Common myeloid progenitor, CD34-positive (primary cell): ENCODE results near the gene SIRPA.
A peak's percentile ranks its signal among the peaks of the same experiment; 100 is the strongest.

Experiments
- CTCF ChIA-PET: fragments of 350-600 bp; sonication (Branson Sonifier 250); formaldehyde crosslinking; loops from one replicate; lab custom pipeline; 2021; ENCODE audit warnings: antibody characterized with exemption; lab: Charles Lee
- POLR2A ChIA-PET: fragments of 350-600 bp; sonication (Branson Sonifier 250); formaldehyde crosslinking; loops from one replicate; lab custom pipeline; 2021; ENCODE audit warnings: antibody characterized with exemption; lab: Charles Lee
- DNase-seq, 3 donors: peaks; one replicate each; pipeline versions ENCODE4 v3.0.0 to v3.0.0-alpha.2; 2013
- H3K27ac ChIP-seq, 2 experiments: 1 replicate in 1 of 2; 2 replicates in 1 of 2; pipeline ENCODE4 v1.7.0; 2013; ENCODE audit warnings: inconsistent platforms in 2 of 2, low read length in 2 of 2, mild to moderate bottlenecking in 2 of 2, low read depth in 1 of 2, moderate library complexity in 1 of 2; ENCODE audit not compliant: severe bottlenecking in 2 of 2, insufficient read depth in 1 of 2, poor library complexity in 1 of 2
- H3K27me3 ChIP-seq, 5 experiments: replicated peaks in 2 of 5; 1 replicate in 3 of 5; 2 replicates in 2 of 5; pipeline versions ENCODE4 v1.6.1 to v1.7.0; 2013; ENCODE audit warnings: low read length in 4 of 5, mild to moderate bottlenecking in 2 of 5, moderate library complexity in 2 of 5, inconsistent platforms in 1 of 5; ENCODE audit not compliant: insufficient read depth in 5 of 5, control insufficient read depth in 4 of 5
- H3K36me3 ChIP-seq, 4 experiments: 1 replicate in 2 of 4; 2 replicates in 2 of 4; pipeline versions ENCODE4 v1.6.1 to v1.7.0; 2013; ENCODE audit warnings: low read length in 3 of 4, control low read depth in 1 of 4, mild to moderate bottlenecking in 1 of 4; ENCODE audit not compliant: control insufficient read depth in 4 of 4, insufficient read depth in 4 of 4
- H3K4me1 ChIP-seq, 4 experiments: 1 replicate in 3 of 4; 2 replicates in 1 of 4; pipeline versions ENCODE4 v1.6.1 to v1.7.1; 2013; ENCODE audit warnings: low read length in 3 of 4, mild to moderate bottlenecking in 3 of 4, control low read depth in 1 of 4, inconsistent platforms in 1 of 4, moderate library complexity in 1 of 4; ENCODE audit not compliant: control insufficient read depth in 4 of 4, insufficient read depth in 4 of 4; ENCODE audit errors: control extremely low read depth in 1 of 4
- H3K4me3 ChIP-seq, 7 experiments: 1 replicate in 4 of 7; 2 replicates in 3 of 7; pipeline versions ENCODE4 v1.5.1 to v1.7.0; 2013; ENCODE audit warnings: mild to moderate bottlenecking in 7 of 7, low read length in 6 of 7, moderate library complexity in 6 of 7, inconsistent platforms in 2 of 7, low read depth in 2 of 7, control low read depth in 1 of 7; ENCODE audit not compliant: insufficient read depth in 4 of 7, control insufficient read depth in 1 of 7; ENCODE audit errors: extremely low read depth in 1 of 7
- H3K9me3 ChIP-seq, 5 experiments: 1 replicate in 4 of 5; 2 replicates in 1 of 5; pipeline versions ENCODE4 v1.6.1 to v1.7.1; 2013; ENCODE audit warnings: low read length in 4 of 5, mild to moderate bottlenecking in 2 of 5, inconsistent platforms in 1 of 5, low read depth in 1 of 5, moderate library complexity in 1 of 5; ENCODE audit not compliant: control insufficient read depth in 4 of 5, insufficient read depth in 2 of 5; ENCODE audit errors: control extremely low read depth in 1 of 5
- WGBS: methylation state at CpG from one replicate; pipeline ENCODE4 v1.1.5; 2013; ENCODE audit not compliant: insufficient coverage; 5-methylcytosine and 5-hydroxymethylcytosine counted together

Gene SIRPA

GRCh38 chr20:1853473-1853872 lies 41.7 kb upstream of the SIRPA start:
- no peak for DNase-seq
- ChIA-PET CTCF (interaction anchor here (1.2 to 1.5 kb wide), 2 partner anchors 9 to 14 kb away, joined by 3 to 4 read pairs; no protein-coding TSS in a partner anchor), POLR2A (interaction anchor here (0.9 kb wide), 1 partner anchor 15 kb away, joined by 3 read pairs; no protein-coding TSS in a partner anchor)
- H3K36me3 ChIP-seq, result no peaks in the 10 kb centered on the region
- H3K27ac ChIP-seq, result no peak overlapping the region
- 92% methylated on average over 7 of the region's 7 CpGs for WGBS
- no peaks in the 10 kb centered on the region for H3K9me3 ChIP-seq
- peaks cover 7 to 31% (median 19%) of the 10 kb centered on the region in 4 experiments for H3K4me1 ChIP-seq
- H3K4me3 ChIP-seq, result no peak overlapping the region
- no peaks in the 10 kb centered on the region for H3K27me3 ChIP-seq

- DNase-seq, result no peak
- Histone ChIP-seq H3K27me3 (no peaks in the 10 kb centered on the region), H3K9me3 (no peaks in the 10 kb centered on the region), H3K27ac (no peak overlapping the region), H3K36me3 (no peaks in the 10 kb centered on the region), H3K4me1 (peaks cover 7 to 38% (median 20%) of the 10 kb centered on the region in 4 experiments), H3K4me3 (no peak overlapping the region)
- ChIA-PET POLR2A (no interaction called here), CTCF (interaction anchor here (1.5 kb wide), 1 partner anchor 52 kb away, joined by 5 read pairs; no protein-coding TSS in a partner anchor)
- 100% methylated on average over 4 of the region's 5 CpGs for WGBS
These were observed 41.0 kb upstream of the SIRPA start for GRCh38 chr20:1854246-1854645.

- Histone ChIP-seq H3K4me3 (no peak overlapping the region), H3K4me1 (peaks cover 7 to 37% (median 18%) of the 10 kb centered on the region in 4 experiments), H3K27me3 (no peaks in the 10 kb centered on the region), H3K36me3 (no peaks in the 10 kb centered on the region), H3K27ac (no peak overlapping the region), H3K9me3 (no peaks in the 10 kb centered on the region)
- 97% methylated on average over 4 of the region's 6 CpGs for WGBS
- POLR2A ChIA-PET, result no interaction called here
- CTCF ChIA-PET, result interaction anchor here (0.6 to 1.5 kb wide), 5 partner anchors 16 to 67 kb away, joined by 3 to 5 read pairs (median 3); no protein-coding TSS in a partner anchor
- DNase-seq, result no peak
These were observed 40.1 kb upstream of the SIRPA start for GRCh38 chr20:1855109-1855508.

GRCh38 chr20:1855690-1856089 lies 39.5 kb upstream of the SIRPA start:
- CTCF ChIA-PET, result interaction anchor here (1.0 to 1.7 kb wide), 4 partner anchors 12 to 53 kb away, joined by 3 to 5 read pairs (median 4); no protein-coding TSS in a partner anchor
- no peaks in the 10 kb centered on the region for H3K27me3 ChIP-seq
- 90% methylated on average over 1 of the region's 1 CpG for WGBS

GRCh38 chr20:1856424-1856823 lies 38.8 kb upstream of the SIRPA start:
- no CpG with 5 or more reads among the region's 1 CpG for WGBS
- no peaks in the 10 kb centered on the region for H3K27me3 ChIP-seq
- no peak for DNase-seq
- CTCF ChIA-PET, result interaction anchor here (1.4 to 1.7 kb wide), 2 partner anchors 11 to 18 kb away, joined by 3 to 5 read pairs; no protein-coding TSS in a partner anchor
- peaks cover 4 to 28% (median 10%) of the 10 kb centered on the region in 4 experiments for H3K4me1 ChIP-seq
- H3K4me3 ChIP-seq, result no peak overlapping the region
- H3K9me3 ChIP-seq, result no peaks in the 10 kb centered on the region
- H3K27ac ChIP-seq, result no peak overlapping the region
- no peaks in the 10 kb centered on the region for H3K36me3 ChIP-seq
- POLR2A ChIA-PET, result no interaction called here

More at GRCh38 chr20:1855690-1856089, 39.5 kb upstream of the SIRPA start:
- no peak for DNase-seq
- peaks cover 6 to 31% (median 13%) of the 10 kb centered on the region in 4 experiments for H3K4me1 ChIP-seq
- no peak overlapping the region for H3K27ac ChIP-seq
- no peak overlapping the region for H3K4me3 ChIP-seq
- no peaks in the 10 kb centered on the region for H3K36me3 ChIP-seq
- H3K9me3 ChIP-seq, result no peaks in the 10 kb centered on the region
- POLR2A ChIA-PET, result no interaction called here

- peak in 2 of 3 donors; percentile 32 to 49 for DNase-seq
- Histone ChIP-seq H3K36me3 (no peaks in the 10 kb centered on the region), H3K4me3 (peak overlapping the region in 1 of 7 experiments; percentile 10), H3K4me1 (peaks cover 0 to 31% (median 12%) of the 10 kb centered on the region in 4 experiments), H3K27ac (no peak overlapping the region), H3K27me3 (no peaks in the 10 kb centered on the region), H3K9me3 (no peaks in the 10 kb centered on the region)
- 40% methylated on average over 3 of the region's 4 CpGs for WGBS
- ChIA-PET CTCF (interaction anchor here (0.9 to 1.7 kb wide), 3 partner anchors 10 to 47 kb away, joined by 3 to 6 read pairs (median 5); no protein-coding TSS in a partner anchor), POLR2A (no interaction called here)
These were observed 37.7 kb upstream of the SIRPA start for GRCh38 chr20:1857466-1857865.

- Histone ChIP-seq H3K27ac (no peak overlapping the region), H3K9me3 (no peaks in the 10 kb centered on the region), H3K27me3 (no peaks in the 10 kb centered on the region), H3K4me3 (no peak overlapping the region), H3K4me1 (peaks cover 0 to 31% (median 12%) of the 10 kb centered on the region in 4 experiments), H3K36me3 (no peaks in the 10 kb centered on the region)
- 100% methylated on average over 2 of the region's 5 CpGs for WGBS
- ChIA-PET POLR2A (no interaction called here), CTCF (interaction anchor here (1.1 kb wide), 1 partner anchor 12 kb away, joined by 3 read pairs; no protein-coding TSS in a partner anchor)
- DNase-seq, result no peak
These were observed 36.3 kb upstream of the SIRPA start for GRCh38 chr20:1858871-1859270.
